CD8-positive, alpha-beta memory T cell (primary cell): ENCODE data around the gene DPY19L1. TPM values are rescaled to one million over a fixed set of nuclear protein-coding genes. Genes with fewer than 3 reads are reported as not detected.

Experiments
- CTCF ChIA-PET: fragments of 350-600 bp; sonication (Branson Sonifier 250); formaldehyde crosslinking; loops from one replicate; lab custom pipeline; 2021; ENCODE audit warnings: antibody characterized with exemption; lab: Charles Lee
- POLR2A ChIA-PET: fragments of 350-600 bp; sonication (Branson Sonifier 250); formaldehyde crosslinking; loops from one replicate; lab custom pipeline; 2021; ENCODE audit warnings: antibody characterized with exemption; lab: Charles Lee
- DNase-seq, 5 donors: peaks; one replicate each; pipeline versions ENCODE4 v3.0.0 to v3.0.0-alpha.2; 2020 to 2022; ENCODE audit warnings: mixed read lengths in 1 of 5
- H3K27ac ChIP-seq: one replicate; pipeline ENCODE4 v1.7.0; 2013; ENCODE audit warnings: low read depth, mild to moderate bottlenecking, low read length, moderate library complexity
- H3K27me3 ChIP-seq: 2 replicates; pipeline ENCODE4 v1.7.0; 2013; ENCODE audit warnings: low read length, mild to moderate bottlenecking; ENCODE audit not compliant: insufficient read depth, poor library complexity, severe bottlenecking
- H3K36me3 ChIP-seq: 2 replicates; pipeline ENCODE4 v1.7.0; 2013; ENCODE audit warnings: mild to moderate bottlenecking, low read length, moderate library complexity; ENCODE audit not compliant: insufficient read depth
- H3K4me1 ChIP-seq: 2 replicates; pipeline ENCODE4 v1.7.0; 2013; ENCODE audit warnings: mild to moderate bottlenecking, low read length, moderate library complexity; ENCODE audit not compliant: insufficient read depth
- H3K4me3 ChIP-seq: 2 replicates; pipeline ENCODE4 v1.7.0; 2013; ENCODE audit warnings: mild to moderate bottlenecking, low read length
- H3K9me3 ChIP-seq: 2 replicates; pipeline ENCODE4 v1.7.0; 2013; ENCODE audit warnings: mild to moderate bottlenecking, low read length
- H3K27ac Mint-ChIP-seq, 8 donors: one replicate each; pipeline ENCODE4 v1.8.0; 2020 to 2021; ENCODE audit warnings: mixed read lengths in 8 of 8, mild to moderate bottlenecking in 6 of 8, inconsistent platforms in 3 of 8, moderate library complexity in 3 of 8
- H3K27me3 Mint-ChIP-seq, 2 donors: one replicate each; pipeline ENCODE4 v1.8.0; 2020 to 2021; ENCODE audit warnings: mixed read lengths in 2 of 2, mild to moderate bottlenecking in 1 of 2, moderate library complexity in 1 of 2
- H3K36me3 Mint-ChIP-seq, 3 donors: one replicate each; pipeline ENCODE4 v1.8.0; 2020 to 2021; ENCODE audit warnings: mixed read lengths in 3 of 3, inconsistent platforms in 1 of 3, mild to moderate bottlenecking in 1 of 3
- H3K4me1 Mint-ChIP-seq, 3 donors: one replicate each; pipeline ENCODE4 v1.8.0; 2020 to 2021; ENCODE audit warnings: mixed read lengths in 3 of 3, inconsistent platforms in 1 of 3, mild to moderate bottlenecking in 1 of 3
- H3K4me3 Mint-ChIP-seq, 7 donors: one replicate each; pipeline ENCODE4 v1.8.0; 2020 to 2021; ENCODE audit warnings: mixed read lengths in 7 of 7, mild to moderate bottlenecking in 6 of 7, moderate library complexity in 4 of 7, inconsistent platforms in 2 of 7
- H3K9me3 Mint-ChIP-seq, 5 donors: one replicate each; pipeline ENCODE4 v1.8.0; 2020 to 2022; ENCODE audit warnings: mixed read lengths in 5 of 5, mild to moderate bottlenecking in 3 of 5, moderate library complexity in 2 of 5, inconsistent platforms in 1 of 5
- polyA plus RNA-seq: library from polyadenylated mRNA; unstranded; fragments of 300-500 nt; fragmentation: Illumina TruSeq; gene quantifications from one replicate; pipeline ENCODE4 v1.2.3, GENCODE V29; 2021
- total RNA-seq, 2 experiments: library from RNA; stranded (reverse); gene quantifications; one replicate each; pipeline ENCODE4 v1.2.3, GENCODE V29; 2021

Gene DPY19L1
- total and polyA plus RNA-seq, 3 experiments from 2014 or later: 3.2 to 16.2 (median 15.9) TPM

- H3K4me3 ChIP-seq: no peak overlapping the region
- no peaks in the 10 kb centered on the region for H3K9me3 Mint-ChIP-seq
- CTCF ChIA-PET: no interaction called here
- H3K4me3 Mint-ChIP-seq: no peak overlapping the region
- POLR2A ChIA-PET: no interaction called here
- no peak for DNase-seq
- H3K27ac ChIP-seq: no peak overlapping the region
- no peak overlapping the region for H3K27ac Mint-ChIP-seq
- H3K27me3 ChIP-seq: no peaks in the 10 kb centered on the region
- H3K27me3 Mint-ChIP-seq: no peaks in the 10 kb centered on the region
- H3K36me3 ChIP-seq: no peaks in the 10 kb centered on the region
- peaks cover 17 to 46% (median 17%) of the 10 kb centered on the region in 3 donors for H3K4me1 Mint-ChIP-seq
- H3K4me1 ChIP-seq: no peaks in the 10 kb centered on the region
- no peaks in the 10 kb centered on the region for H3K36me3 Mint-ChIP-seq
- no peaks in the 10 kb centered on the region for H3K9me3 ChIP-seq
Measured at GRCh38 chr7:35026150-35026549, 11.1 kb downstream of the DPY19L1 start.

DNA sequence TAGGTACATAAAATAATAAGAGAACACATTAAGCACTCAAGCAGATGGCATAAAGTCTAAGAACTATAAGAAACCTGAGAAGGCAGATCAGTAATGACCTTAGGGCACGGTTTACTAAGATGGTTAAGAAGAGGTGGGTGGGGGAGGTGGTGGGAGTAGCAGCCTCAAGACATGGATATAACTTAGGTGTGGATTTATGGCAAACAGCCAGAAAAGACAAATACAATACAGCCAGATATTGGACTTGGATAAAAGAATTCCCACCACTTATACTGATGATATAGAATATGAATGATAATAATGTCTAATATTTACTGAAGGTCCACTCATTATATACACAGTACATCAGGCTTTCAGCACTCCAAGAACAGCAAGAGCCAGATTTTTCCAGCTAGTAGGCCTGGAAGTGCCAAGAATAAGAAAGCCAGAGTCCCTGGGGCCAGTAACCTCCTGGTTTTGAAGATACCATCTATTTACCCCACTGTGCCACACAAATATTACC is 11.9 kb downstream of the DPY19L1 start:
- Histone ChIP-seq H3K36me3 (no peaks in the 10 kb centered on the region), H3K4me1 (no peaks in the 10 kb centered on the region), H3K4me3 (no peak overlapping the region), H3K27me3 (no peaks in the 10 kb centered on the region), H3K9me3 (no peaks in the 10 kb centered on the region), H3K27ac (no peak overlapping the region)
- no peak for DNase-seq
- POLR2A ChIA-PET: no interaction called here
- Mint-ChIP-seq H3K27ac (no peak overlapping the region), H3K27me3 (no peaks in the 10 kb centered on the region), H3K9me3 (no peaks in the 10 kb centered on the region), H3K36me3 (no peaks in the 10 kb centered on the region), H3K4me1 (peaks cover 17 to 41% (median 17%) of the 10 kb centered on the region in 3 donors), H3K4me3 (no peak overlapping the region)
- CTCF ChIA-PET: no interaction called here

GRCh38 chr7:35024298-35024697 is 13.0 kb downstream of the DPY19L1 start:
- no peaks in the 10 kb centered on the region for H3K27me3 ChIP-seq
- DNase-seq: no peak
- Mint-ChIP-seq H3K36me3 (no peaks in the 10 kb centered on the region), H3K27ac (peak overlapping the region in 2 of 8 donors; percentile 38 to 67), H3K27me3 (no peaks in the 10 kb centered on the region), H3K9me3 (no peaks in the 10 kb centered on the region), H3K4me1 (peaks cover 18 to 37% (median 19%) of the 10 kb centered on the region in 3 donors), H3K4me3 (peak overlapping the region in 3 of 7 donors; percentile 15 to 52 (median 16))
- H3K27ac ChIP-seq: no peak overlapping the region
- CTCF ChIA-PET: no interaction called here
- POLR2A ChIA-PET: no interaction called here
- H3K4me3 ChIP-seq: no peak overlapping the region
- no peaks in the 10 kb centered on the region for H3K9me3 ChIP-seq
- H3K4me1 ChIP-seq: no peaks in the 10 kb centered on the region
- no peaks in the 10 kb centered on the region for H3K36me3 ChIP-seq

GRCh38 chr7:35022725-35023124 is 14.6 kb downstream of the DPY19L1 start:
- CTCF ChIA-PET: no interaction called here

GRCh38 chr7:35021445-35021844 is 15.8 kb downstream of the DPY19L1 start:
- POLR2A ChIA-PET: no interaction called here
- no peak overlapping the region for H3K27ac ChIP-seq
- Mint-ChIP-seq H3K4me1 (peaks cover 16 to 36% (median 20%) of the 10 kb centered on the region in 3 donors), H3K27me3 (no peaks in the 10 kb centered on the region), H3K9me3 (no peaks in the 10 kb centered on the region), H3K27ac (no peak overlapping the region), H3K4me3 (no peak overlapping the region), H3K36me3 (peaks cover 0 to 7% (median 2%) of the 10 kb centered on the region in 3 donors)
- no peaks in the 10 kb centered on the region for H3K9me3 ChIP-seq
- DNase-seq: no peak
- H3K36me3 ChIP-seq: no peaks in the 10 kb centered on the region
- no peaks in the 10 kb centered on the region for H3K4me1 ChIP-seq
- CTCF ChIA-PET: no interaction called here
- H3K27me3 ChIP-seq: no peaks in the 10 kb centered on the region
- H3K4me3 ChIP-seq: no peak overlapping the region

More at GRCh38 chr7:35022725-35023124, 14.6 kb downstream of the DPY19L1 start:
- Mint-ChIP-seq H3K36me3 (peaks cover 0 to 1% (median 0%) of the 10 kb centered on the region in 3 donors), H3K4me3 (no peak overlapping the region), H3K9me3 (no peaks in the 10 kb centered on the region), H3K27me3 (no peaks in the 10 kb centered on the region), H3K27ac (peak overlapping the region in 1 of 8 donors; percentile 50), H3K4me1 (peaks cover 18 to 40% (median 20%) of the 10 kb centered on the region in 3 donors)
- Histone ChIP-seq H3K27me3 (no peaks in the 10 kb centered on the region), H3K4me1 (no peaks in the 10 kb centered on the region), H3K36me3 (no peaks in the 10 kb centered on the region), H3K4me3 (no peak overlapping the region), H3K9me3 (no peaks in the 10 kb centered on the region), H3K27ac (no peak overlapping the region)
- no peak for DNase-seq
- POLR2A ChIA-PET: no interaction called here

DNA sequence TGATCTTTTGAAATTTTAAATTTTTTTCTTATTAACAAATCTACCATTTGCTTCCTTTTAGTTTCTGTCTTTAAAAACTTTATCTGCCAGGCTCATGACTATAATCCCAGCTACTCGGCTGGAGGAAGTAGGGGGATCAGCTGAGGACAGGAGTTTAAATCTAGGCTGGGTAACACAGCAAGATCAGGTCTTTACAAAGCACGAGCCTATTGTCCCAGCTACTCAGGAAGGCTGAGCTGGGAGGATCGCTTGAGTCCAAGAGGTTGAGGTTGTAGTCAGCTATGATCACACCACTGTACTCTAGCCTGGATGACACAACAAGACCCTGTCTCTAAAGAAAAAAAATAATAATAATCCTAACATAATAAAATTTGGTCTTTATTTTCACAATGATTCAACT is 17.5 kb downstream of the DPY19L1 start:
- no peaks in the 10 kb centered on the region for H3K4me1 ChIP-seq
- H3K4me3 ChIP-seq: no peak overlapping the region
- no peaks in the 10 kb centered on the region for H3K9me3 ChIP-seq
- Mint-ChIP-seq H3K4me1 (peaks cover 14 to 24% (median 15%) of the 10 kb centered on the region in 3 donors), H3K4me3 (no peak overlapping the region), H3K27ac (no peak overlapping the region), H3K9me3 (no peaks in the 10 kb centered on the region), H3K36me3 (peaks cover 2 to 18% (median 3%) of the 10 kb centered on the region in 3 donors), H3K27me3 (no peaks in the 10 kb centered on the region)
- ChIA-PET POLR2A (no interaction called here), CTCF (no interaction called here)
- no peaks in the 10 kb centered on the region for H3K36me3 ChIP-seq
- no peak overlapping the region for H3K27ac ChIP-seq
- no peak for DNase-seq
- H3K27me3 ChIP-seq: no peaks in the 10 kb centered on the region

- CTCF ChIA-PET: no interaction called here
Measured at GRCh38 chr7:35019179-35019729, 18.0 kb downstream of the DPY19L1 start.

GRCh38 chr7:35015346-35015859 is 21.9 kb downstream of the DPY19L1 start:
- peaks cover 3 to 46% (median 5%) of the 10 kb centered on the region in 3 donors for H3K36me3 Mint-ChIP-seq
- ChIA-PET POLR2A (no interaction called here), CTCF (no interaction called here)
- H3K27ac Mint-ChIP-seq: no peak overlapping the region
- Histone ChIP-seq H3K27ac (no peak overlapping the region), H3K27me3 (no peaks in the 10 kb centered on the region), H3K4me3 (no peak overlapping the region), H3K4me1 (no peaks in the 10 kb centered on the region), H3K9me3 (no peaks in the 10 kb centered on the region), H3K36me3 (no peaks in the 10 kb centered on the region)
- H3K9me3 Mint-ChIP-seq: no peaks in the 10 kb centered on the region
- no peak overlapping the region for H3K4me3 Mint-ChIP-seq
- no peaks in the 10 kb centered on the region for H3K27me3 Mint-ChIP-seq
- H3K4me1 Mint-ChIP-seq: peaks cover 3 to 5% (median 5%) of the 10 kb centered on the region in 3 donors
- no peak for DNase-seq

More at GRCh38 chr7:35019179-35019729, 18.0 kb downstream of the DPY19L1 start:
- H3K27me3 ChIP-seq: no peaks in the 10 kb centered on the region
- DNase-seq: no peak
- no peak overlapping the region for H3K4me3 ChIP-seq
- POLR2A ChIA-PET: no interaction called here
- no peaks in the 10 kb centered on the region for H3K9me3 ChIP-seq
- Mint-ChIP-seq H3K4me1 (peaks cover 10 to 19% (median 11%) of the 10 kb centered on the region in 3 donors), H3K27ac (peak overlapping the region in 2 of 8 donors; percentile 73 to 81), H3K4me3 (peak overlapping the region in 1 of 7 donors; percentile 33), H3K36me3 (peaks cover 3 to 21% (median 4%) of the 10 kb centered on the region in 3 donors), H3K9me3 (no peaks in the 10 kb centered on the region), H3K27me3 (no peaks in the 10 kb centered on the region)
- no peaks in the 10 kb centered on the region for H3K36me3 ChIP-seq
- no peak overlapping the region for H3K27ac ChIP-seq
- no peaks in the 10 kb centered on the region for H3K4me1 ChIP-seq
